DMS114 treated with DMSO at 0.1 percent for 48 hours (cell line): Measurements from ENCODE around the gene BAIAP2.

Experiments
- DNase-seq: peaks from one replicate; lab custom pipeline; 2025; ENCODE audit not compliant: unreplicated experiment; lab: John Stamatoyannopoulos, UW

BAIAP2 gene

GRCh38 chr17:81102869-81103268 is 67.9 kb downstream of the BAIAP2 start:
- DNase-seq, result no peak

DNA sequence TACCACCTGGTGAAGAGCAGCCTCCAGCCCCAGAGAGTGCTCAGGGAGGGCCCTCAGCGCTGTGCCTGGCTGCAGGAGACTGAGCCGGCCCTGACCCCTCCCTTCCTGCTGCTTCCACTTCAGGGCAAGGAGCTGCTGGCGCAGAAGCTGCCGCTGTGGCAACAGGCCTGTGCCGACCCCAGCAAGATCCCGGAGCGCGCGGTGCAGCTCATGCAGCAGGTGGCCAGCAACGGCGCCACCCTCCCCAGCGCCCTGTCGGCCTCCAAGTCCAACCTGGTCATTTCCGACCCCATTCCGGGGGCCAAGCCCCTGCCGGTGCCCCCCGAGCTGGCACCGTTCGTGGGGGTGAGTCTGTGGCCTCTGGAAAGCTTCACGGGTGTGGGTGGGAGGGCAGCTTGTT is 68.4 kb downstream of the BAIAP2 start:
- DNase-seq, result no peak

DNA sequence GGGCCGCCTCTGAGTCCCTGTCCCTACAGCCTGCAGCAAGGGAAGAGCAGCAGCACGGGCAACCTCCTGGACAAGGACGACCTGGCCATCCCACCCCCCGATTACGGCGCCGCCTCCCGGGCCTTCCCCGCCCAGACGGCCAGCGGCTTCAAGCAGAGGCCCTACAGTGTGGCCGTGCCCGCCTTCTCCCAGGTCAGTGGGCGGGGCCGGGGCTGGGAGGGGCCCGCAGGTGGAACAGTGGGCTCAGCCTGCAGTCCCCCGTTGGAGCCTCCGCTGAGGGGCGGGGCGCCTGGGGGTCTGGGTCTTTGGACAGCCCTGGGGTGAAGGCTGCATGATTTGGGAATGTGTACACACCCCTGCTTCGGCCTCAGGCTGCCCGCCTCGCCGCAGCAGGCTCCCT is 71.8 kb downstream of the BAIAP2 start:
- no peak for DNase-seq

GRCh38 chr17:81108220-81108619 is 73.3 kb downstream of the BAIAP2 start:
- DNase-seq, result no peak

DNA sequence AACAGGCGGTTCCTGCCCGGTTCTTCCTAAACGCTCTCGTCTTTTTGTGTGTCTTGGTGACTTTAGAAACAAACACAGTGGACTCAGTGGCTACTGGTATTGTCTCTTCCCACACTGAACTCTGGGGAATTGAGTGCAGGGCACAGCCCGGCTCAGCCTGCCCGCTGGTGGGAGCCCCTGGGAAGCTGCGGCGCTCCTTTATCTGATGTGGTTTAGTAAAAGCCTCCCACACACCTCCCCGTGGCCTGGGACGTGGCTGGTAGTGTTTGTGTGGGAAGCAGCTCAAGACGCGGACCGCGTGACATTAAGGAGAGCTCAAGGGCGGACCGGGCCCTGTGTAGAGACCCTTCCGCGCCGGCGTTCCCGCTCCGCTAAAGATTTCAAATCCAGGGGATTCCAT is 75.0 kb downstream of the BAIAP2 start:
- no peak for DNase-seq

GRCh38 chr17:81110488-81111040 is 75.6 kb downstream of the BAIAP2 start:
- no peak for DNase-seq

DNA sequence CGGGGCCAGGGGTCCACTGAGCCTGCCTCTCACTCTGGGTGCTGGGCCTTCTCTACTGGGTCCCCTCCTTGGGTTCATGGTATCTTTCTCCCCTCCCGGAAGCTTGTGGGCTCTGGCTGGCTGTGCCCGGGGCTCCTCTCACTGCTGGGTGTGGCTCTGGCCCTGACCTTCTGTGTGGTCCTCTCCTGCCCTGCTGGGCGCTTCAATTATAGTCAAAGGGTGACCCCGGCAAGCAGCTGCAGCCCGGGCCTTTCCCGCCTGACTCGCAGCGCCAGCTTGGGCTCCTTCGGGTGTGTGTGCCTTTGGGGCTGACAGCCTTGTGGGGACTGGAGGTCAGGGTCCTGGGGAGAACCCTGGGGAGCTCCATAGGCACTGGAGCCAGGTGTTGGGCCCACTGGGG is 76.1 kb downstream of the BAIAP2 start:
- DNase-seq, result no peak

GRCh38 chr17:81112450-81112849 is 77.5 kb downstream of the BAIAP2 start:
- no peak for DNase-seq

DNA sequence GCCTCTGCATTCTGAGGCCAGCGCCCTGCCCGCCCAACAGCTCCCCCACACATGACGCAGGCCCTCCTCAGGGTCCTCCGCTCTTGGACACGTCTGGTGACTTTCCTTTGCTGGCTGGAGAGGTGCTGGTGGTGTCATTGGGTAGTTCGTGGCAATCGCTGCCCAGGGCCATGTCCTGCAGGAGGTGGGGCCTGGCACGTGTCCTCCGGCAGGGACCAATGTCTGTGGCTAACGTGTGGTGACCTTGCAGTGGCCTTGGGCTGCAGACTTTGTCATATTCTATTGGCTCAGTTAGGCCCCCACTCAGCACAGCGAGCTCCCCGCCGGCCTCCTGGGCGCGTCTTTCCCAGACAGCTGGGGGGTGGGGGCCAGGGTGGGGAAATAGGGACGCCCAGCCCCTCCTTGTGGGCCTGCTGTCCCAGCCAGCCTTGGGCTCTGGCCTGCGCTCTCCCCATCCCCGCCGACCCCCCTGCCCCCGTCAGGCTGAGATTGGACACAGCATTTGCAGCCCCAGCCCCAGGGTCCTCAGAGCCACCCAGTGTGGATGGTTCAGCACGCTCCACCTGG is 78.3 kb downstream of the BAIAP2 start:
- DNase-seq, result no peak

DNA sequence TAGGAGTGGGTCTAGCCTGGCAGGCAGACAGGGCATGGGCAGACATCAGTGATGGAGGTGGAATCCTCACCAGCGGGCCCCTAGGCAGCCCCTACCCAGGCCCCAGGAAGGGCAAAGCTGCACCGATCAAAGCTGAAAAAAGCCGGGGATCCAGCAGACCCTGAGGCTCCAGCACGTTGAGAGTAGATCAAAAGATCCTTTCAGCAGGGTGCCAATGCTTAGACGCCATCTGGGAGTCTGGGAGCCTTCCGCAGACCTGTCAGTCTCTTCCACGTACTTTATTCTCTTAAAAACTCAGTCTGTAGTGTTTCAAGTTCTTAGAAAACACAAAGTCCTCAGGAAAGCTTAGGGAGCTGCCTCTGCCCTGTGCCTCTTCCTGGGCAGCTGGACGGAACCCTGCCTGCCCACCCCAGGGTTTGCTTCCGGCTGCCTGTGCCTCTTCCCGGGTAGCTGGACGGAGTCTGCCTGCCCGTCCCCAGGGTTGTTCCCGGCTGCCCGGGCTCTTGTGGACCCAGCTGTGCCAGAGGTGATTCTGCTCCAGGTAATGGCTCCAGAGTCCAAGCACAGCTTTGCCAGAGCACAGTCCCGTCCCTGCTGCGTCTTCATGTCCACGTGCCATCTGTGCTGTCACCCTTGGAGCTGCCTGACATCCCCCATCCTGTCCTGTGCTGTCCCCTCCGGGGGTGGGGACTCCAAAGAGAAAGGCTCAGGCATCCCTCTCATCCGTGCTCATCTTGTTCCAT is 79.6 kb downstream of the BAIAP2 start:
- DNase-seq, result no peak

DNA sequence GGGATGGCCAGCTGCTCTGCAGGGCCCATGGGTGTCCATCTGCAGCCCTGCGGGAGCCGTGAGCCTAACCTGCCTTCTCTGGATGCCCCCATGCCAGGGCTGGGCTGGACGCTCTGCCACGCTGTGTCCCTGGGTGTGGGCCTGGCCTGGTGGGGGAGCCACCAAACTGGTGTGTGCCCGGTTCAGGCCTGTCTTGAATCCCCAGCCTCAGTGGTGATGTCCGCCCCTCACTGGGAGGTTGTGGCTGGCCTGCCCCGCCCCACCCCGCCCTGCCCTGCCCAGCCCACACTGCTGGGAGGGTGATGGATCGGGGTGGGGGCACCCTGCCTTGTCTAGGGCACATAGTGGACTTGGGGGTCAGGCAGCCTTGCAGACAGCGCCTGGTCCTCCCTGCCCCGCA is 80.3 kb downstream of the BAIAP2 start:
- DNase-seq, result no peak

- no peak for DNase-seq
Observed at GRCh38 chr17:81115749-81116464, 81.0 kb downstream of the BAIAP2 start.

DNA sequence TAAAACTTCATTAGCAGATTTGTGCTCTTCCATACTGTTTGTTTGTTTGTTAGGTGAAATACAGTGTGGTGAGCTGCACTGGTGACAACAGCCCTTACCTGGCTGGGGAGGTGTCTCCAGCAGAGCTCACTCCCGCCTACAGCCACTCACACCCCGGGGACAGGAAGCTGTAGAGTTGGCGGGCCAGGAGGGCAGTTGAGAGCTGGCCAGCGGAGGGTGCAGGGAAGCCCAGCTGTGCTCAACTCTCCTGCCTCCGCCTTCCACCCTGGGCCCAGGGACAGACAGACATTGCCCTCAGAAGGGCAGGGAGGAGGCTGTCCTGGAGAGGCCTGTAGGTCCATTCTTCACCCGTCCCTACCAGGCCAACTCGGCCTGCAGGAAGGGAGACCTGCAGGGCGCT is 81.8 kb downstream of the BAIAP2 start:
- DNase-seq, result no peak

DNA sequence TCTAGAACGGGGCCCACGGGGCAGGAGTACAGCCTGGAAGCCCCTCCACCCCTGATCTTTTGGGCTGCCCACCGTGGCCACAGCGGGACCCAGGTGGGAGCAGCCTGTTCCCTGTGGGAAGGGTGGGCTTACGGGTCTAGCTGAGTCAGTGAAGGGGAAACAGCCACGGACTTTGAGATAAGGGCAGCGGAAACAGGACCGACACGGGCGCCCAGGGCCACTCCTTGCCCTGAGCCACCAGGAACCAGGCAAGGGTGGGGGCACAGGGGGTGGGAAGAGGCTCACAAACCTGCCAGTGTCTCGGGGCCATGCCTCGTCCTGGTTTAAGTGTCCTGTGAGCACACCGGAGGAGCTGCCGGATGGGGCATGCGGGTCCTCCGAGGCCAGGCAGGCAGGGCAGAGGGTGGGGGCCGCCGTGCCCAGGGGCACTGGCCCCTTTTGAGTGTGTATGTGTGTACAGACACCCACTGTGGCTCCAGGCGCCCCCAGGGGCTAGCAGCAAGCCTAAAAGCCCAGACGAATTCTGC is 82.8 kb downstream of the BAIAP2 start:
- no peak for DNase-seq

DNA sequence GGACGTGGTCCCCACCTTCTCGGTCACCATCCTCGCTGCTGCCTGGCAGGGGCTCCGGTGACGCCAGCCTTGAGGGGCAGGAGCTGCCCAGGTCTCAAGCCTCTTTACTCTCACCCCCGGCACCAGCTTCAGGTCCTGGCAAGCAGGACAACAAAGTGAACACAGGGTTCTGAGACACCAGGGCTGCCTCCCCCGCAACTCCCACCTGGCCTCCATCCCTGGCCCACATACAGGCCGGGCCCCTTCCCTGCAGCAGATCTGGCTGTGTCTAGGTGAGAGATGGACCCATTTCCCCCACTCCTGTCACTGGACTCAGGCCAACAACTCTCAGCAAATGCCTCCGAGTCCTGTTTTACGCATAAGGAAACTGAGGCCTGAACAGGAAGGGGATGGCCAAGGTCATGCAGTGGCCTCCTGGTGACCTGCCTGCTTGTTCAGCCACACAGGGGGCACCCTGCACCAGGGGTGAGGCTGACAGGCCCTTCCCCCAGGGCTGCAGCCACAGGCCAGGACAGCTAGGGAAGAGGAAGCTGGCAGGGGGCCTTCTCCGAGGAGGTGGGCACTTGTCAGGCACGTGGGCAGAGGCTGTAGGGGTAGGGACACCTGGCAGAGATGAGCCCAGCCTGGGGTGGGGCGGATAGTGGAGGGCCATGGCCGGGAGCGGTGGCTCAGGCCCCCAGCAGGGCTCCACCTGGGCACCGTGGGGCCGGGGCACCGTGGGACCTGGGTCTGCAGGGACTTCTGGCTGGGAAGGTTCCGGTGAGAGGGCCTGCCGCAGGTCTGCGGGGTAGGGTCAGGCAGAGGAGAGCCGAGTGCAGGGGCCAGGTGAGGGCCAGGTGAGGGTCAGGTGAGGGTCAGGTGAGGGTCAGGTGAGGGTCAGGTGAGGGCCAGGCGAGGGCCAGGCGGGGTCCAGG is 83.6 kb downstream of the BAIAP2 start:
- no peak for DNase-seq

DNA sequence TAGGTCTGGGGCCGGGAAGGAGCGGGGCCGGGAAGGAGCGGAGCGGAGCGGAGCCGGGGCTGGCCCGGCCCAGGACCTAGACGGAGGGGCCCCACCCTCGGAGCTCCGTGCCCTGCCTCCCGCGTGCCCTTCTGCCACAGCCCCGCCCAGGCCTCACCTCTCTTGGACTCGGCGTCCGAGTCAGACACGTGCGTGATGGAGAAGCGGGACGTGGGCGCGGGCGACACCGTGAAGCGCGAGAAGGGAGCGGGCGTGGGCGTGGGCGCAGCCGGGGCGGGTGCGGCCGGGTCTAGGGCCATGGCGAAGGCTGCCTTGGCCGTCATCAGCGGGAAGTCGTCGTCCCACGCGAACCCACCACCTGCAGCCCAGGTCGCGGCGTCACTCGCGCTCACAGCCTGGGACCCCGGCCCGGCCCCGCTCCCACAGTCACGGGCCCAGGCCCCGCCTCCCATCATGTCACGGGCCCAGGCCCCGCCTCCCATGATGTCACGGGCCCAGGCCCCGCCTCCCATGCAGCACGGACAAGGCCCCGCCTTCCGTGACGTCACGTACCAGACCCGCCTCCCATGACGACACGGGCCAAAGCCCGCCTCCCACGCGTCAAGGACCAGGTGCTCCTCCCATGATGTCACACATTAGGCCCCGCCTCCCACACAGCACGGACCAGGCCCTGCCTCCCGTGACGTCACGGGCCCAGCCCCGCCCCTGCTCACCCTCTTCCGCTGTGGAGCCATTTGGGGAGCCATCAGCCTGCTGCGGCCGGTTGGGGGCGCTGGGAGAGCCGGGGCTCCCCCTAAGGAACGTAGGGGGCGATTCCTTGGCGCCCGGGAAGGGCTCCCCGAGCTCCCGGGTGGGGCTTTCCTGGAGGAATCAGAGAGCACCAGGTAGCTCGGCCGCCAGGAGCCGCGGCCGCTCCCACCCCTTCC is 84.5 kb downstream of the BAIAP2 start:
- DNase-seq, result no peak

DNA sequence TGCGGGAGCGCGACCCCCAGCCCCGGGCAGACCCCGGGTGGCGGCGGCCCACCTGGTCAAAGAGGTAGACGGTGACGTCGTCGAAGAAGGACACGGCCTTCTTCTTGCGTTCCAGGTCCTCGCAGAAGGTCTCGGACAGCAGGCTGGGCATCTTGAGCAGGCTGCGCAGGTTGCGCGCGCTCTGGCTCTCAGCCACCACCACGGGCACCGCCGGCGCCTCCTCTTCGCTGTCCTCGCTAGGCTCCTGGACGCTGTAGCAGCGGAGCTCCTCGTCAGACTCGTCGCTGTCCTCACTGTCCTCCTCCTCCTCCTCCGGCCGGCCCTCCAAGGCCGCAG is 85.2 kb downstream of the BAIAP2 start:
- DNase-seq, result no peak

DNA sequence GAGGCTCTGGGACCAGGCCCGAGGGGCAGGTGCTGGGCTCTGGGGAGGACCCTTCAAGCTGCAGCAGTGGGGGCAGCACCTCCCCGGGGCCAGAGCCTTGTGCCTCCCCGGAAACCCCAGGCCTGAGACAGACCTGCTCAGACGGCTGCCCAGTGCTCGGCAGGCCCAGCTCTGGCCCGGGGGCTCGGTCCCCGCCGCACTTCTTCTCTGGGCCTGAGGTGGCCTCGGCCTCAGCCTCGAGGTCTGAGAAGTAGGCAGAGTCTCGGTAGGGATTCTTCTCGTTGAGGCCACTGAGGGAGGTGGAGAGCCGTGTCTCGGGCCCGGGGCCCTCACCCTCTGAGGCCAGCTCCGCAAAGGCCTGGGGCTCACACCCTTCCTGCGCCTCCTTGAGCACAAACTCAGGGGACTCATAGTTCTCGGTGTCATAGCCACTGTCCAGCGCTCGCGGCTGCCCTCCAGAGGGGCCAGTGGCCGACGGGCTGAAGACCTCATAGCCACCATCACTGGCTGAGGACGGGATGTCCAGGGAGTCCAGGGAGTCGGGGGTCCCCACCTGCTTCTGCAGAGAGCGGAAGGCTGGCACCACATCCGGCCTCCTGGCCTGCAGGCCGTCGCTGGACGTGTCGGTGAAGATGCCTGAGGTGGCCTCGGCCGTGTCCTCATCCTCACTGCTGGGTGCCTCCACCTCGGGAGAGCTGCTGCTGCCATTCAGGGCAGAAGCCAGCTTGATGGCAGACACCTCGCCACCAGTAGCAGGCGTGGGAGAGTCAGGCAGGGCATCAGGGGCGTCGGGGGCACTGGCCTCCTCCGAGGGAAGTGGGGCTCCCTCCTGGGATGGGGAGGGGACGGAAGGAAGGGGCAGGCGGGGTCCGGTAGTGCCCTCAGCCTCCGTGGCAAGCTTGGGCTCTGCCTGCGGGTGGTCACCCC is 86.0 kb downstream of the BAIAP2 start:
- no peak for DNase-seq
